Transverse colon (tissue), 4 donors: Measurements from ENCODE around the gene DOCK9. TPM values are rescaled to one million over a fixed set of nuclear protein-coding genes. Genes with fewer than 3 reads are reported as not detected.

Experiments used
- DNase-seq: peaks from one replicate; pipeline ENCODE4 v3.0.0-alpha.2; 2019
- H3K27ac ChIP-seq, 4 donors: fragments of 200-600 bp; sonication (generic); 2 replicates each; pipeline ENCODE4 v1.5.1; 2016 to 2018; ENCODE audit warnings: inconsistent platforms in 4 of 4
- H3K27me3 ChIP-seq: fragments of 200-600 bp; sonication (generic); 2 replicates; pipeline ENCODE4 v1.5.1; 2017; ENCODE audit warnings: inconsistent platforms
- H3K36me3 ChIP-seq, 4 donors: fragments of 200-600 bp; sonication (generic); 2 replicates each; pipeline ENCODE4 v1.5.1; 2017 to 2019; ENCODE audit warnings: inconsistent platforms in 4 of 4
- H3K4me1 ChIP-seq, 4 donors: fragments of 200-600 bp; sonication (generic); 2 replicates each; pipeline ENCODE4 v1.5.1; 2017 to 2020; ENCODE audit warnings: inconsistent platforms in 4 of 4
- H3K4me3 ChIP-seq, 4 donors: fragments of 200-600 bp; sonication (generic); 1 replicate in 1 of 4; 2 replicates in 3 of 4; pipeline versions ENCODE4 v1.5.1 to v1.6.1; 2017 to 2019; ENCODE audit warnings: inconsistent platforms in 4 of 4
- H3K9me3 ChIP-seq, 2 donors: fragments of 200-600 bp; sonication (generic); 2 replicates each; pipeline ENCODE4 v1.5.1; 2017 to 2019; ENCODE audit warnings: inconsistent platforms in 2 of 2
- CTCF ChIP-seq, 5 experiments: fragments of 200-600 bp in 3 of 5; fragments of 450-650 bp in 2 of 5; sonication (generic) in 3 of 5; IDR thresholded peaks; 1 replicate in 2 of 5; 2 replicates in 3 of 5; pipeline ENCODE4 v1.5.1; 2016 to 2017; ENCODE audit warnings: antibody characterized with exemption in 5 of 5, inconsistent platforms in 3 of 5, mild to moderate bottlenecking in 2 of 5, moderate library complexity in 1 of 5
- EP300 ChIP-seq: sonication (generic); formaldehyde crosslinking; IDR thresholded peaks from one replicate; pipeline ENCODE4 v1.6.1; 2017; ENCODE audit warnings: antibody characterized with exemption, low read depth
- POLR2A ChIP-seq: fragments of 450-650 bp; IDR thresholded peaks from one replicate; pipeline ENCODE4 v1.6.1; 2016; ENCODE audit warnings: antibody characterized with exemption, mild to moderate bottlenecking, moderate library complexity
- POLR2AphosphoS5 ChIP-seq, 3 donors: sonication (generic); formaldehyde crosslinking; IDR thresholded peaks; one replicate each; pipeline ENCODE4 v1.6.1; 2016; ENCODE audit warnings: antibody characterized with exemption in 3 of 3
- WGBS, 2 donors: methylation state at CpG; one replicate each; pipeline ENCODE4 v1.1.5; 2018; ENCODE audit warnings: low coverage in 1 of 2; 5-methylcytosine and 5-hydroxymethylcytosine counted together
- in situ Hi-C, 4 donors: fragments of 200-750 bp; cut with MboI; loops; one replicate each; pipeline versions ENCODE4 v1.15.0 to v1.15.1; 2017; ENCODE audit warnings: low sequenced_read_pairs in 3 of 4, low pct_ligation_motif_present in 1 of 4, low pct_unique_long_range_greater_than_20kb in 1 of 4
- intact Hi-C: fragments of 100-400 bp; cut with DNase I; formaldehyde crosslinking; loops from one replicate; pipeline ENCODE4 v1.15.1; 2023; ENCODE audit warnings: low total_unique reads
- total RNA-seq, 4 donors: library from RNA; depleted of rRNA; stranded (reverse); fragments of >200 nt; gene quantifications; one replicate each; pipeline ENCODE4 v1.1.0, GENCODE V29; 2016

The DOCK9 gene
- total RNA-seq, 4 donors from 2014 or later = 44.5 to 120 (median 71.4) TPM

- TF ChIP-seq EP300 = no peak
- no peak for TF ChIP-seq CTCF (IDR thresholded peaks at IDR 0.05)
- no peak for TF ChIP-seq POLR2AphosphoS5 (IDR thresholded peaks at IDR 0.05)
- no peak for TF ChIP-seq POLR2A
- H3K36me3 ChIP-seq = peaks cover 0 to 7% (median 0%) of the 10 kb centered on the region in 4 donors
- no peaks in the 10 kb centered on the region for H3K27me3 ChIP-seq
- in situ Hi-C loops (no loop called here), intact Hi-C loops (no loop called here)
- no peak overlapping the region for H3K4me3 ChIP-seq
- DNase-seq = no peak
- no peak overlapping the region for H3K27ac ChIP-seq
- 80 to 82% methylated on average over 1 to 11 of the region's 11 CpGs for WGBS, 2 donors
- peaks cover 0 to 7% (median 4%) of the 10 kb centered on the region in 4 donors for H3K4me1 ChIP-seq
- no peaks in the 10 kb centered on the region for H3K9me3 ChIP-seq
Measured at GRCh38 chr13:98792785-98793495, 184.9 kb downstream of the DOCK9 start.

GRCh38 chr13:98792321-98792720, 185.5 kb downstream of the DOCK9 start:
- DNase-seq = peak; percentile 37
- peaks cover 0 to 7% (median 4%) of the 10 kb centered on the region in 4 donors for H3K4me1 ChIP-seq
- in situ Hi-C loops (no loop called here), intact Hi-C loops (no loop called here)
- H3K27ac ChIP-seq = no peak overlapping the region
- H3K36me3 ChIP-seq = peaks cover 0 to 7% (median 0%) of the 10 kb centered on the region in 4 donors
- no peaks in the 10 kb centered on the region for H3K9me3 ChIP-seq
- H3K4me3 ChIP-seq = no peak overlapping the region
- TF ChIP-seq POLR2A (no peak), EP300 (no peak), POLR2AphosphoS5 (IDR thresholded peaks at IDR 0.05) (no peak), CTCF (IDR thresholded peaks at IDR 0.05) (no peak)
- 33 to 40% methylated on average over 1 to 9 of the region's 9 CpGs for WGBS, 2 donors
- H3K27me3 ChIP-seq = no peaks in the 10 kb centered on the region

- in situ Hi-C loops = no loop called here
- Histone ChIP-seq H3K4me1 (peaks cover 0 to 7% (median 4%) of the 10 kb centered on the region in 4 donors), H3K4me3 (no peak overlapping the region), H3K36me3 (peaks cover 0 to 7% (median 0%) of the 10 kb centered on the region in 4 donors), H3K27me3 (no peaks in the 10 kb centered on the region), H3K9me3 (no peaks in the 10 kb centered on the region), H3K27ac (no peak overlapping the region)
- 40 to 91% methylated on average over 1 to 7 of the region's 7 CpGs for WGBS, 2 donors
- TF ChIP-seq POLR2A = no peak
- TF ChIP-seq POLR2AphosphoS5 (IDR thresholded peaks at IDR 0.05) = no peak
- no peak for TF ChIP-seq CTCF (IDR thresholded peaks at IDR 0.05)
- TF ChIP-seq EP300 = no peak
- DNase-seq = no peak
- intact Hi-C loops = no loop called here
Measured at GRCh38 chr13:98791611-98792010, 186.3 kb downstream of the DOCK9 start.

GRCh38 chr13:98787996-98788395, 189.9 kb downstream of the DOCK9 start:
- no peak for DNase-seq
- no peaks in the 10 kb centered on the region for H3K9me3 ChIP-seq
- no peak overlapping the region for H3K27ac ChIP-seq
- TF ChIP-seq POLR2AphosphoS5 (IDR thresholded peaks at IDR 0.05) (no peak), POLR2A (no peak), EP300 (no peak), CTCF (IDR thresholded peaks at IDR 0.05) (no peak)
- 81% methylated on average over 9 of the region's 9 CpGs; no CpG with 5 or more reads in 1 of the 2 donors for WGBS, 2 donors
- intact Hi-C loops = no loop called here
- peaks cover 0 to 7% (median 4%) of the 10 kb centered on the region in 4 donors for H3K4me1 ChIP-seq
- no peak overlapping the region for H3K4me3 ChIP-seq
- no peaks in the 10 kb centered on the region for H3K36me3 ChIP-seq
- in situ Hi-C loops = no loop called here
- no peaks in the 10 kb centered on the region for H3K27me3 ChIP-seq
